ENCODE measurements around the gene STK4. TPM values are rescaled to one million over a fixed set of nuclear protein-coding genes. Genes with fewer than 3 reads are reported as not detected.

Gene STK4
- total RNA-seq, 2 experiments from 2014 or later = 265 to 277 TPM

DNA sequence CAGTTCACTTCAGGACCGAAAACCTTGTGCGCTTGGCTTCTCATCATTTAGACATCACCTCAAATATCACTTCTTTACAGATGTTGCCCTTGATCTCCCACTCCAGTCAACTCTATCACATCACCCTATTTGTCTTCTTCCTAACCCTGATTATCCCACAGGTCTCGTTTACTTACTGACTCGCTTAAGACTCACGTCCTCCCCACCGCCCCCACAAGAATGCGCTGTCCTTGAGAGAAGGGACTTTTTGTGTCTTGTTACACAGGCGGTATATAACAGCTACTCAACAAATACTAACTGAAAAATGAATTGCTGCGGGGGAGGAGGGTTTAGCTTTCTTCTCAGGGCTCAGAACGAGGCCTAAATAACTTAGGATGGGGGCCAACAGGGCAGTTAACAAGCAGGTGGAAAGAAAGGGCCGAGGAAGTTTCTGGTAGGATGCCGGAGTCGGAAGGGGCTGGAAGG, 6.6 kb upstream of the STK4 start:
- Histone ChIP-seq H3K27ac (ENCODE audit: low read depth in 1 of 2, low read length in 2 of 2) (peak overlapping the region in 1 of 2 donors; percentile 66), H3K4me1 (ENCODE audit: insufficient read depth, low read length) (peaks cover 33% of the 10 kb centered on the region), H3K9me3 (ENCODE audit: control insufficient read depth in 1 of 2, insufficient read depth in 1 of 2, low read length in 2 of 2) (no peaks in the 10 kb centered on the region), H3K36me3 (ENCODE audit: insufficient read depth, low read length) (peaks cover 25% of the 10 kb centered on the region), H3K4me3 (ENCODE audit: low read length) (peak overlapping the region; percentile 78), H3K27me3 (ENCODE audit: control insufficient read depth in 1 of 2, insufficient read depth in 2 of 2, low read length in 2 of 2) (no peaks in the 10 kb centered on the region)
- ChIA-PET POLR2A (interaction anchor here (0.5 to 5.7 kb wide), 17 partner anchors 8 to 96 kb away, joined by 3 to 61 read pairs (median 4); partner anchors contain the start of gene YWHAB), CTCF (interaction anchor here (0.8 to 2.4 kb wide), 9 partner anchors 8 to 136 kb away, joined by 3 to 12 read pairs (median 3); no protein-coding TSS in a partner anchor)
- intact Hi-C loops (cut with DNase I, micrococcal nuclease) = loop anchor here (1.0 to 10.0 kb wide), 8 partner anchors 12 to 485 kb away; partner anchors contain the start of genes PABPC1L (in 1 of the 2), PIGT (in 1 of the 2), SERINC3 (in 1 of the 2) and TTPAL (in 1 of the 2)
- peak; percentile 57 for ATAC-seq (ENCODE audit: poor library complexity)
- no peaks in the 10 kb centered on the region for H3K9me3 Mint-ChIP-seq
- H3K27me3 Mint-ChIP-seq = no peaks in the 10 kb centered on the region
- H3K27ac Mint-ChIP-seq = peak overlapping the region; percentile 81
- H3K36me3 Mint-ChIP-seq (ENCODE audit: low read depth) = peaks cover 25% of the 10 kb centered on the region
- peaks cover 52% of the 10 kb centered on the region for H3K4me1 Mint-ChIP-seq (ENCODE audit: low read depth)
- DNase-seq = peak in 13 of 14 experiments; percentile 17 to 84 (median 49)
- H3K4me3 Mint-ChIP-seq = peak overlapping the region; percentile 98
- no peak for TF ChIP-seq CTCF (IDR thresholded peaks at IDR 0.05)

DNA sequence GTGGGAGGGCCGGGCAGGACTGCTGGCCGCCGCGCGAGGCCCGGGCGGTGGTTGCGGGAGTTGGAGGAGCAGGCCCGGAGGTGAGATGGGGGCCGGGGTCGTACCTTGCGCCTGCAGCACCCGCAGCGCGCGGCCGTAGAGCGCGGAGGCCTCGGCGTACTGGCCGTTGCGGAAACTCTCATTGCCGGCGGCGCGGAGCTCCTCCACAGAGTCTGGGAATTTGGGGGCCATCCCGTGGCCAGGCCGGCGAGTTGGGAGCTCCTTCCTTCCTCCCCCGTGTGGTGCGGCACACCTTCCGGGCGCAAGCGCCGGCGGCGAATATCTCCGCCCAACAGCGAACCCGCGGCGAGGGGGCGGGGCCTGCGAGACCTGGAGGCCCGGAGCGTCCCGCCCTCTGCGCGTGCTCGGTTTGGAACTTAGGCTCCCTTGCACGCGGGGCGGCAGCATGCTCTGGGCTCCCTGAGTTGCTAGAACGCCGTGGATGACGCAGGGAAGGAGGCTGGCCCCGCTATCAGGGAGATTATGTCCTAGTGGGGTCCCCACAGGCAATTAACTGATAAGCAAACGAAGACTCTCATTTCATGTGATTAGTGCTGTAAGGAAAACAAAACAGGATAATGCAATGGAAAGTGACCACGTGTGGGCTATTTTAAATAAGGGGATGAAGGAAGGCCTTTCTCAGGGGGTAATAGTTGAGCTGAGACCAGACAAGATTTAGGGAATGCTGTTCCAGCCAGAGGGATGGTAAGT, 6.0 kb upstream of the STK4 start, which contains the start of gene TOMM34:
TOMM34 (minus strand) TSS at position 295 of the 750 bp plus-strand sequence; CDS start at position 231, 64 bp downstream.
- peaks cover 52% of the 10 kb centered on the region for H3K4me1 Mint-ChIP-seq (ENCODE audit: low read depth)
- H3K9me3 Mint-ChIP-seq = no peaks in the 10 kb centered on the region
- Histone ChIP-seq H3K27ac (ENCODE audit: low read depth in 1 of 2, low read length in 2 of 2) (peak within 1 kb of the TSS; percentile 41 to 66), H3K9me3 (ENCODE audit: control insufficient read depth in 1 of 2, insufficient read depth in 1 of 2, low read length in 2 of 2) (no peaks in the 10 kb centered on the region), H3K4me3 (ENCODE audit: low read length) (peak within 1 kb of the TSS; percentile 78), H3K36me3 (ENCODE audit: insufficient read depth, low read length) (peaks cover 19% of the 10 kb centered on the region), H3K27me3 (ENCODE audit: control insufficient read depth in 1 of 2, insufficient read depth in 2 of 2, low read length in 2 of 2) (no peaks in the 10 kb centered on the region), H3K4me1 (ENCODE audit: insufficient read depth, low read length) (peaks cover 35% of the 10 kb centered on the region)
- ChIA-PET POLR2A (interaction anchor here (0.6 to 5.7 kb wide), 15 partner anchors 9 to 75 kb away, joined by 3 to 61 read pairs (median 4); partner anchors contain the start of gene YWHAB), CTCF (interaction anchor here (0.7 to 2.4 kb wide), 9 partner anchors 9 to 136 kb away, joined by 3 to 12 read pairs (median 3); no protein-coding TSS in a partner anchor)
- H3K27ac Mint-ChIP-seq = peak within 1 kb of the TSS; percentile 81
- DNase-seq (peak; percentile 89 to 98 (median 94)), ATAC-seq (ENCODE audit: poor library complexity) (peak; percentile 97)
- no peaks in the 10 kb centered on the region for H3K27me3 Mint-ChIP-seq
- no peak for TF ChIP-seq CTCF (IDR thresholded peaks at IDR 0.05)
- peak within 1 kb of the TSS; percentile 98 for H3K4me3 Mint-ChIP-seq
- intact Hi-C loops (cut with DNase I, micrococcal nuclease) = loop anchor here (1.0 to 10.0 kb wide), 6 partner anchors 11 to 485 kb away; partner anchors contain the start of genes PABPC1L (in 1 of the 2), PIGT (in 1 of the 2), SERINC3 (in 1 of the 2) and TTPAL (in 1 of the 2)
- peaks cover 19% of the 10 kb centered on the region for H3K36me3 Mint-ChIP-seq (ENCODE audit: low read depth)

Data from CD4-positive, alpha-beta T cell (primary cell).